Immature natural killer cell (primary cell): ENCODE measurements around the gene MSX2. TPM values are rescaled to one million over a fixed set of nuclear protein-coding genes. Genes with fewer than 3 reads are reported as not detected.

ENCODE experiments used
- DNase-seq, 3 donors: peaks; one replicate each; pipeline ENCODE4 v3.0.0; 2022; ENCODE audit warnings: mixed read lengths in 1 of 3
- H3K27ac Mint-ChIP-seq, 6 donors: one replicate each; pipeline ENCODE4 v1.8.0; 2020; ENCODE audit warnings: mixed read lengths in 6 of 6, mild to moderate bottlenecking in 5 of 6, inconsistent platforms in 4 of 6, moderate library complexity in 3 of 6
- H3K27me3 Mint-ChIP-seq, 3 donors: one replicate each; pipeline ENCODE4 v1.8.0; 2020 to 2021; ENCODE audit warnings: low read depth in 3 of 3, mild to moderate bottlenecking in 3 of 3, mixed read lengths in 3 of 3, moderate library complexity in 3 of 3, inconsistent platforms in 1 of 3
- H3K36me3 Mint-ChIP-seq, 3 donors: one replicate each; pipeline ENCODE4 v1.8.0; 2020; ENCODE audit warnings: mixed read lengths in 3 of 3, inconsistent platforms in 2 of 3, mild to moderate bottlenecking in 2 of 3
- H3K4me1 Mint-ChIP-seq, 2 donors: one replicate each; pipeline ENCODE4 v1.8.0; 2020; ENCODE audit warnings: inconsistent platforms in 2 of 2, mild to moderate bottlenecking in 2 of 2, mixed read lengths in 2 of 2, moderate library complexity in 1 of 2
- H3K4me3 Mint-ChIP-seq, 5 donors: one replicate each; pipeline ENCODE4 v1.8.0; 2020; ENCODE audit warnings: mild to moderate bottlenecking in 5 of 5, mixed read lengths in 5 of 5, inconsistent platforms in 3 of 5, moderate library complexity in 3 of 5
- H3K9me3 Mint-ChIP-seq, 6 donors: one replicate each; pipeline ENCODE4 v1.8.0; 2020; ENCODE audit warnings: mild to moderate bottlenecking in 6 of 6, mixed read lengths in 6 of 6, inconsistent platforms in 4 of 6, moderate library complexity in 3 of 6
- polyA plus RNA-seq, 3 donors: library from polyadenylated mRNA; unstranded; fragments of 300-500 nt; fragmentation: Illumina TruSeq; gene quantifications; one replicate each; pipeline ENCODE4 v1.2.3, GENCODE V29; 2021

The MSX2 gene
- not detected for polyA plus RNA-seq

DNA sequence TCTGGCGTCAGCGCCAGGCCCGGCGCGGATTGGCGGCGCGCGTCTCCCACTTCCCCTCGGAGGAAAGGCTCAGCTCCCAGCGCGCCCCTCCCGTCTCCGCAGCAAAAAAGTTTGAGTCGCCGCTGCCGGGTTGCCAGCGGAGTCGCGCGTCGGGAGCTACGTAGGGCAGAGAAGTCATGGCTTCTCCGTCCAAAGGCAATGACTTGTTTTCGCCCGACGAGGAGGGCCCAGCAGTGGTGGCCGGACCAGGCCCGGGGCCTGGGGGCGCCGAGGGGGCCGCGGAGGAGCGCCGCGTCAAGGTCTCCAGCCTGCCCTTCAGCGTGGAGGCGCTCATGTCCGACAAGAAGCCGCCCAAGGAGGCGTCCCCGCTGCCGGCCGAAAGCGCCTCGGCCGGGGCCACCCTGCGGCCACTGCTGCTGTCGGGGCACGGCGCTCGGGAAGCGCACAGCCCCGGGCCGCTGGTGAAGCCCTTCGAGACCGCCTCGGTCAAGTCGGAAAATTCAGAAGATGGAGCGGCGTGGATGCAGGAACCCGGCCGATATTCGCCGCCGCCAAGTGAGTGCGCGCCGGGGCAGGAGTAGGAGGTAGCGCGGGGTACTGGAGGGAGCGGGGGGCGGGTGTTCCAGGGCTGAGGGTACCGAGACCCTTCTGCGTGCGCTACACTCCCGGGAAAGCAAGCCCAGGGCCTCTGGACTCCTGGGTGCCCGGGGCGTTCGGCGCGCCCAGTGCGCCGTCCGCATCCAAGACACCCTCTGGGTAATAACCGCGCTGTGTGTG lies at the start of gene MSX2:
TSS of gene MSX2 (plus strand) at position 99 of the 777 bp plus-strand sequence. CDS start at position 177, 78 bp downstream.
- DNase-seq = peak; percentile 3 to 11 (median 4)
- Mint-ChIP-seq H3K4me3 (peak within 1 kb of the TSS; percentile 46 to 84 (median 70)), H3K27me3 (peaks cover 17 to 39% (median 30%) of the 10 kb centered on the region in 3 donors), H3K27ac (no peak within 1 kb of the TSS), H3K36me3 (peaks cover 0 to 7% (median 0%) of the 10 kb centered on the region in 3 donors), H3K4me1 (peaks cover 7 to 8% of the 10 kb centered on the region in 2 donors), H3K9me3 (peaks cover 0 to 15% (median 7%) of the 10 kb centered on the region in 6 donors)

- H3K27me3 Mint-ChIP-seq = peaks cover 0 to 7% (median 2%) of the 10 kb centered on the region in 3 donors
- H3K4me1 Mint-ChIP-seq = no peaks in the 10 kb centered on the region
- no peaks in the 10 kb centered on the region for H3K36me3 Mint-ChIP-seq
- no peak overlapping the region for H3K27ac Mint-ChIP-seq
- H3K9me3 Mint-ChIP-seq = peaks cover 0 to 2% (median 0%) of the 10 kb centered on the region in 6 donors
- no peak overlapping the region for H3K4me3 Mint-ChIP-seq
- no peak for DNase-seq
These were observed 49.3 kb upstream of the MSX2 start for GRCh38 chr5:174675110-174675509.

DNA sequence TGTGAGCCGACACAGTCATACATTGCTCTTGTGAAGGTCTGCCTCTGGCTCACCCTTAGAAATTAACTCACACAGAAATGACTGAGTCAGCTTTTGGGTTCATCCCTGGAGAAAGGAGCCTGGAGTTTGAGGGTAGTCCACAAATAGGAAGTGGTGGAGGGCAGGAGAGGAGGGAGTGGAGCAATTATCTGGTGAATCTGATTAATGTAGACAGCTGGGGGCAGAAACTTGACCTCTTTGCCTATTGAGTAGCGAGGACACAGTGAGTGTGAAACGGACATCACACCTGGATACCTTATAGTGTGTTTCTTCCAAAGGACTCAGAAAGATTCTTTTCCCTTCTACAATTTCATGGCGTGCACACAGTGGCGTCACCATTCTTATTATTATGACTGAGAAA lies 48.5 kb upstream of the MSX2 start:
- peaks cover 0 to 7% (median 2%) of the 10 kb centered on the region in 3 donors for H3K27me3 Mint-ChIP-seq
- no peak overlapping the region for H3K27ac Mint-ChIP-seq
- DNase-seq = no peak
- H3K4me3 Mint-ChIP-seq = no peak overlapping the region
- no peaks in the 10 kb centered on the region for H3K36me3 Mint-ChIP-seq
- H3K9me3 Mint-ChIP-seq = peaks cover 0 to 5% (median 0%) of the 10 kb centered on the region in 6 donors
- H3K4me1 Mint-ChIP-seq = no peaks in the 10 kb centered on the region

GRCh38 chr5:174678107-174678506 lies 46.3 kb upstream of the MSX2 start:
- H3K4me3 Mint-ChIP-seq = no peak overlapping the region
- H3K36me3 Mint-ChIP-seq = no peaks in the 10 kb centered on the region
- no peak overlapping the region for H3K27ac Mint-ChIP-seq
- peaks cover 0 to 5% (median 0%) of the 10 kb centered on the region in 6 donors for H3K9me3 Mint-ChIP-seq
- H3K4me1 Mint-ChIP-seq = no peaks in the 10 kb centered on the region
- DNase-seq = no peak
- H3K27me3 Mint-ChIP-seq = peaks cover 0 to 3% (median 0%) of the 10 kb centered on the region in 3 donors

- no peak for DNase-seq
- H3K27ac Mint-ChIP-seq = no peak overlapping the region
- peaks cover 0 to 3% (median 2%) of the 10 kb centered on the region in 3 donors for H3K27me3 Mint-ChIP-seq
- H3K9me3 Mint-ChIP-seq = peaks cover 0 to 6% (median 4%) of the 10 kb centered on the region in 6 donors
- H3K4me1 Mint-ChIP-seq = no peaks in the 10 kb centered on the region
- no peaks in the 10 kb centered on the region for H3K36me3 Mint-ChIP-seq
- H3K4me3 Mint-ChIP-seq = no peak overlapping the region
These were observed 43.3 kb upstream of the MSX2 start for GRCh38 chr5:174680901-174681565.

DNA sequence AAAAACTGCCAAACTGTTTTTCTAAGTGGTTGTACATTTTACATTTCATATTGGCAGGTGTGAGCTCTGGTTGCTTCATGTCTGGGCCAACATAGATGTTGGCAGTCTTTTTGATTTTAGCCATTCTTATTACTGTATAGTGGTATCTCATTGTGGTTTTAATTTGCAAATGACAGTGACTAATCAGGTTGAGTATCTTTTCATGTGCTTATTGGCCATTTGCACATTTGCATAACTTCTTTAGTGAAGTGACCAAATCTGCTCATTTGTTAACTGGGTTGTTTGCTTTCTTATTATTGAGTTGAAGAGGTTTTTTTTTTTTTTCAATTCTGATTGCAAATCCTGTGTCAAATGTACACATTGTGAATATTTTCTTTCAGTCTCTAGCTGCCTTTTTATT lies 36.9 kb upstream of the MSX2 start:
- Mint-ChIP-seq H3K27me3 (peaks cover 2 to 20% (median 16%) of the 10 kb centered on the region in 3 donors), H3K4me3 (no peak overlapping the region), H3K27ac (no peak overlapping the region), H3K4me1 (peaks cover 0 to 5% of the 10 kb centered on the region in 2 donors), H3K36me3 (peaks cover 0 to 3% (median 0%) of the 10 kb centered on the region in 3 donors), H3K9me3 (peaks cover 0 to 7% (median 2%) of the 10 kb centered on the region in 6 donors)
- no peak for DNase-seq

GRCh38 chr5:174688441-174689354 lies 35.7 kb upstream of the MSX2 start:
- peaks cover 0 to 3% (median 0%) of the 10 kb centered on the region in 3 donors for H3K36me3 Mint-ChIP-seq
- H3K27ac Mint-ChIP-seq = no peak overlapping the region
- peaks cover 4 to 25% (median 19%) of the 10 kb centered on the region in 3 donors for H3K27me3 Mint-ChIP-seq
- no peak for DNase-seq
- H3K4me1 Mint-ChIP-seq = peaks cover 0 to 5% of the 10 kb centered on the region in 2 donors
- no peak overlapping the region for H3K4me3 Mint-ChIP-seq
- peaks cover 0 to 7% (median 2%) of the 10 kb centered on the region in 6 donors for H3K9me3 Mint-ChIP-seq

- peaks cover 4 to 26% (median 25%) of the 10 kb centered on the region in 3 donors for H3K27me3 Mint-ChIP-seq
- H3K36me3 Mint-ChIP-seq = peaks cover 0 to 3% (median 0%) of the 10 kb centered on the region in 3 donors
- DNase-seq = no peak
- no peak overlapping the region for H3K27ac Mint-ChIP-seq
- peaks cover 0 to 4% (median 0%) of the 10 kb centered on the region in 6 donors for H3K9me3 Mint-ChIP-seq
- peaks cover 0 to 5% of the 10 kb centered on the region in 2 donors for H3K4me1 Mint-ChIP-seq
- H3K4me3 Mint-ChIP-seq = no peak overlapping the region
These were observed 34.1 kb upstream of the MSX2 start for GRCh38 chr5:174690271-174690670.

- Mint-ChIP-seq H3K4me1 (peaks cover 0 to 5% of the 10 kb centered on the region in 2 donors), H3K36me3 (peaks cover 0 to 3% (median 0%) of the 10 kb centered on the region in 3 donors), H3K27ac (no peak overlapping the region), H3K4me3 (no peak overlapping the region), H3K9me3 (peaks cover 0 to 6% (median 0%) of the 10 kb centered on the region in 6 donors), H3K27me3 (peaks cover 1 to 25% (median 22%) of the 10 kb centered on the region in 3 donors)
- no peak for DNase-seq
These were observed 32.0 kb upstream of the MSX2 start for GRCh38 chr5:174692381-174692780.

GRCh38 chr5:174692982-174693422 lies 31.4 kb upstream of the MSX2 start:
- Mint-ChIP-seq H3K27ac (no peak overlapping the region), H3K9me3 (peaks cover 0 to 4% (median 0%) of the 10 kb centered on the region in 6 donors), H3K36me3 (peaks cover 0 to 3% (median 0%) of the 10 kb centered on the region in 3 donors), H3K4me1 (peaks cover 0 to 5% of the 10 kb centered on the region in 2 donors), H3K27me3 (peaks cover 1 to 20% (median 19%) of the 10 kb centered on the region in 3 donors), H3K4me3 (no peak overlapping the region)
- DNase-seq = no peak

DNA sequence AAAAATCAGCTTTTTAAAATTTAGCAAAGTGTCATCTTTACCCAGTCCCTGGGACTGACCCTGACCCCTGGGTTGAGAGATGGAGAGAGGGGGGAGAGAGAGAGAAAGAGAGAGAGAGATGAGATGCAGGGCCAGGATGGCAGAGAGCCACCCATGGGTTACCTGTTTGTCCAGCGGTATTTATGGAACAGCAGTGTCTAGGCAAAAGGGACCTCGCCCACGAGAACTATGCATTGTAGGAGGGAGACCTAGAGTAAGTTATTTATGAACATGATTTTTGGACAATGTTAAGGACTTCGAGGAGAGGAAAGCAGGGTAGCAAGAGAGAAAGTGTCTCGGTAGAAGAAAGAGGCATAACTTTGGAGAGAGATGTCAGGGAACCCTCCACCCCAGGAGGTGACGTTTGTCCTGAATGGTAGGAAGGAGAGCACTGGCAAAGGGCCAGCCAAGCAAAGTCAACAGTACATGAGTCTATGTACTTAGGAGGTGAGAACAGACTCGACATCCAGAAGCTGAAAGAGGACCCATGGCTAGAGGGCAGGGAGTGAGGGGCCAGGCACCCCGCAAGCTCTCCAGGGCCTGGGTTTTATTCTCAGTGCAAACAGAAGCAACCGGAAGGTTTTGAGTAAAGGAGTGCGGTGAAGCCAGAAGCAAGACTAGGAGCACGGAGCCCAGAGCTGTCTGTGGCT lies 30.5 kb upstream of the MSX2 start:
- Mint-ChIP-seq H3K27me3 (peaks cover 1 to 15% (median 14%) of the 10 kb centered on the region in 3 donors), H3K4me3 (no peak overlapping the region)

GRCh38 chr5:174694611-174695010 lies 29.8 kb upstream of the MSX2 start:
- peaks cover 0 to 4% (median 0%) of the 10 kb centered on the region in 6 donors for H3K9me3 Mint-ChIP-seq
- H3K4me1 Mint-ChIP-seq = peaks cover 0 to 5% of the 10 kb centered on the region in 2 donors
- H3K27me3 Mint-ChIP-seq = peaks cover 1 to 14% (median 14%) of the 10 kb centered on the region in 3 donors

More for the DNA sequence above, 30.5 kb upstream of the MSX2 start:
- no peaks in the 10 kb centered on the region for H3K36me3 Mint-ChIP-seq
- peaks cover 0 to 5% of the 10 kb centered on the region in 2 donors for H3K4me1 Mint-ChIP-seq
- peaks cover 0 to 4% (median 0%) of the 10 kb centered on the region in 6 donors for H3K9me3 Mint-ChIP-seq
- no peak for DNase-seq
- H3K27ac Mint-ChIP-seq = no peak overlapping the region

More at GRCh38 chr5:174694611-174695010, 29.8 kb upstream of the MSX2 start:
- Mint-ChIP-seq H3K27ac (no peak overlapping the region), H3K36me3 (no peaks in the 10 kb centered on the region), H3K4me3 (no peak overlapping the region)
- no peak for DNase-seq
